Thyroid gland (tissue), 4 donors: ENCODE data around the gene RASGRP1.

Experiments used
- CTCF ChIP-seq, 6 experiments: fragments of 200-600 bp in 3 of 6; fragments of 450-650 bp in 3 of 6; sonication (generic) in 3 of 6; IDR thresholded peaks; one replicate each; pipeline ENCODE4 v1.5.1; 2016 to 2019; ENCODE audit warnings: antibody characterized with exemption in 6 of 6, mild to moderate bottlenecking in 2 of 6, inconsistent platforms in 1 of 6, moderate library complexity in 1 of 6
- POLR2A ChIP-seq, 2 donors: fragments of 450-650 bp; IDR thresholded peaks; one replicate each; pipeline ENCODE4 v1.6.1; 2017; ENCODE audit warnings: antibody characterized with exemption in 2 of 2, mild to moderate bottlenecking in 2 of 2, moderate library complexity in 1 of 2

GRCh38 chr15:38577424-38577987, 12.9 kb upstream of the RASGRP1 start:
- TF ChIP-seq CTCF (IDR thresholded peaks at IDR 0.05) (no peak), POLR2A (IDR thresholded peaks at IDR 0.05) (no peak)
